Stimulated activated CD4-positive, alpha-beta T cell treated with anti-CD3 and anti-CD28 coated beads, Interleukin-12 subunit alpha, Interleukin-12 subunit beta, amount 100 ng/mL, for 4 hours (primary cell): ENCODE data around the gene FBXO22.
"Not testable (repeated sequence)": the region's sequence is repeated elsewhere in the genome, so short reads cannot be mapped to it uniquely, and the experiment has no call there.

ENCODE experiments used
- DNase-seq: peaks from one replicate; pipeline ENCODE4 v3.0.0-alpha.2; 2020

Gene FBXO22

DNA sequence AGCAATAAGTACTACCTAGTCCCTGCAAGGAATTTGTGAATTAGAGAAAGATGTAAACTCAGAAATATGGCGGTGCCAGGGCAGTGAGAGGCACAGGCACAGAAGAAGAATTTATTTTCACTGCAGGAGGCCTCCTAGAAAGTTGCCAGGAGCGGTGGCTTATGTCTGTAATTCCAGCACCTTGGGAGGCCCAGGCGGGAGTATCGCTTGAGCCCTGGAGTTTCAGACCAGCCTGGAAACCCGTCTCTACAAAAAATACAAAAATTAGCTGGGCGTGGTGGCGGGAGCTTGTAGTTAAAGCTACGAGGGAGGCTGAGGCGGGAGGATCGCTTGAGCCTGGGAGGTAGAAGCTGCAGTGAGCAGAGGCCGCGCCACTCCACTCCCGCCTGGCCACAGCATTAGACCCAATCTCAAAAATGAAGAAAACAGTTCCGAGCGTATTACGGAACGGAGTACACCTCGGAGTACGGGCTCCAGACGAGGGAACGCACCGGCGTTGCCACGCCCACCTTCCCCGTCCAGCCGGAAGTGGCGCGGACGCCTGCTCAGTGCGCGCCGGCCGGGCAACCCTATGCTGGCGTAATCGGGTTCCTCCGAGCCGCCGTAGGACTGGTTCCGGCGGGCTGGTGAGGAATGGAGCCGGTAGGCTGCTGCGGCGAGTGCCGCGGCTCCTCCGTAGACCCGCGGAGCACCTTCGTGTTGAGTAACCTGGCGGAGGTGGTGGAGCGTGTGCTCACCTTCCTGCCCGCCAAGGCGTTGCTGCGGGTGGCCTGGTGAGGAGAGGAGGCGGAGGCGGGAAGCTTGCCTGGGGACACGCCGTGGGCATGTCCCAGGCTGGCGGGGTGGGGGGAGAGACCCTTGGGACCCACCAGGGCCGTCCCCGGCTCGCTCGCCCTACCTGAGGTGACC is at the start of gene FBXO22:
Gene FBXO22, plus strand, starts transcription at position 548 of the 909 bp plus-strand sequence. Its CDS starts 86 bp downstream, at position 634.
- peak; percentile 89 for DNase-seq

DNA sequence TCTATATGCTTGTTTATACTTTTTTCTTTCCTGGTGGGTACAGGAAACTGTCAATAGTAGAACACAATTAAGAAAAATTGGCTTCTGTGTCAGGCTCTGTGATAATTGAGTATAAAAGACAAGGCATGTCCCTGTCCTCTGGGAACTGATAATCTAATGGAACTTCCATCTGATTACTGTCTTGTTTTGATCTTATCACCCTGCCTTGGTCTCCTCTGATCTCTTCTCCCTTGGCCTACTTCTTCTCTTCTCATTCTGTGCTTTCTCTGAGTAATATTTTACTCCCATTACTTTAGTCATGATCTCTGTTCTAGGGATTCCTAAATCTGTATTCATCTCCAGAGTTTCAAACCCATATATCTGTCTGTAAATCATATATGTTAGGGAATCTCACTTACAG is 45.8 kb upstream of the FBXO22 start:
- DNase-seq, result no peak

DNA sequence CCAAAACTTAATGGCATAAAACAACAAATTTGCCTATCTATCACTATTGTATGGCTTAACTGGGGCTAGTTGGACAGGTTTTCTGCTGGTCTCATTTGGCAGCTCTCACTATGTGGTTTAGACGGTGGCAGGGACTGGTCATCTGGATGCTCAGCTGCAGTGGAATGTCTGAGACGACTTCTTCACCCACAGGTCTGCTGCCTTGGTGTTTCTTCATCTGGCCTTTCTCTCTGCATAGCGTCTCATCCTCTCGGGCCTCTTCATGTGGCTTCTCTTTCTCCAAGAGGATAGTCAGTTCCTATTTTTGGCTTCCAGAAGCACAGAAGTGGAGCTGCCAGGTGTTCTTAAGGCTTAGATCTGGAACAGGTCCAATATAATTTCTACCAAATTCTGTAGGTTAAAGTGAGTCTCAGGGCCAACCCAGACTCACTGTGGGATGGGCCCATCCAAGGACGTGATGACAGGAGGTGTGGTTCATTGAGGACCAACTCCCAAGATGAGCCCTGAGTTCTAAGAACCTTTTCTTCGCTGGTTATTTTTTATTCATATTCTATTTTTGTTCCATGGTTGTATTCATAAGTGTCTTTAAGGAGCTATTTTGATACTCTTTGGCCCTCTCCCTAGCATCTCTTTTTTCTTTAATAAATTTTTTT is 41.8 kb upstream of the FBXO22 start:
- DNase-seq, result no peak

DNA sequence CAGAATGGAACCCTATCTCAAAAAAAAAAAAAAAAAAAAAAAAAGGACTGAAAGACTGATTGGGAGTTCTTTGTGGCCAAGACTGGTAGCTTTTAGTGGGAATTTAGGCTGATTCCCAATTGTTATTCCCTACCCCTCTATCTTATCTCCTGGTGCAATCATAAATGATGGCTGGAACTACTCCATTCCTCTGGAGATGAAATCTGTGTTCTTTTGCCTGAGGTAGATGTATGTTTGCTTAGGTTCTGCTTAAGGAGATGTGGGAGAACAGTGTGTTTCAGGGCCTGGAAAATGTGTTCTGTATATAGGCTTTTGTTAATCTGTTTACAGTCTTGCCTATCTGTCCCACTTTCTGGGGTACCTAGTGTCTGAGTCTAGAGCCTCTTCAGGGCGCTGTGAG is 40.9 kb upstream of the FBXO22 start:
- DNase-seq, result no peak

DNA sequence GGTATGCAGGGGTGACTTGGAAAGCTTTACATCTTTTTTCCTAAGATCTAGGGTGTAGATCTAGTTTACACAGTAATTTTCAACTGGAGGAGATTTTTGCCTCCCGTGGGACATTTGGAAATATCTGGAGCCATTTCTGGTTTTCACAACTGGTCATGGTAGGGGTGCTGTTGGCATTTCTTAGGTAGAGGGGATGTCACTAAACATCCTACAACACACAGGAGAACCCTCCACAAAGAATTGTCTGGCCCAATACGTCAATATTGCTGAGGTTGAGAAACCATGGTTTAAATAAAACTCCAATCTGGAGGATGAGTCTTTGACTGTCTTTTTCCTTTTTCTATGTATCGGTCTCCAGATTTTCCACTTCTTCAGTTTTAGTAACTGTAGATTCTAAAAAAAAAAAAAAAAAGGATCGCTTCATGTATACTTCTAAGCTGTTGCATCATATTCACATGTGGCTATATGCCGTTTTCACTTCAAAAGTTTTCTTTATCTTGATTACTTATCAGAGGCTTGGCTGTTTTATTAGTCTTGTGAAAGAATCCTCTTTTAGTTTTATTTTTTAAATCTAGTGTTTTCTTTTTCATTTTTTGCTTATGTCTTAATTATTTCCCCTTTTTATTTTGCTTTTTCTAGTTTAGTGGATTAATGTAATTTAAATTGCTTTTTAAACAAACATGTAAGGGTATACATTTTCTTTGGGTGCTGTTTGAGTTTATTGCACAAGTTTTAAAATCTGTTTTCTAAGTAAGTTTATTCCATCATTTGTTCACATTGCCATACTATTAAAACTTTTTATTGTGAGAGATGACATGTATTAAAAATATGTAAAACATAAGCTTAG is 39.2 kb upstream of the FBXO22 start:
- DNase-seq, result no peak

DNA sequence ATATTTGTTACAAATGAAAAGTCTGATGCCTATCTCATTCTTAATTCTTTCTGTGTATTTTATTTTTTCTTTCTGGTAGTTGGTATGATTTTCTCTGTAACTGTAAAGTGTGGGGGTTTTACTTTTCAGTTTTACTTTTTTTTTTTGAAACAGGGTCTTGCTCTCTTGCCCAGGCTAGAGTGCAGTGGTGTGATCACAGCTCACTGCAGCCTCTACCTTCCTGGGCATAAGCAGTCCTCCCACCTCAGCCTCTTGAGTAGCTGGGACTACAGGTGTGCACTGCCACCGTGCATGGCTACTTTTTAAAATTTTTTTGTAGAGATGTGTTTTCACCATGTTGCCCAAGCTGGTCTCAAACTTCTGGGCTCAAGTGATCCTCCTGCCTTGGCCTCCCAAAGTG is 37.6 kb upstream of the FBXO22 start:
- not testable (repeated sequence) for DNase-seq

DNA sequence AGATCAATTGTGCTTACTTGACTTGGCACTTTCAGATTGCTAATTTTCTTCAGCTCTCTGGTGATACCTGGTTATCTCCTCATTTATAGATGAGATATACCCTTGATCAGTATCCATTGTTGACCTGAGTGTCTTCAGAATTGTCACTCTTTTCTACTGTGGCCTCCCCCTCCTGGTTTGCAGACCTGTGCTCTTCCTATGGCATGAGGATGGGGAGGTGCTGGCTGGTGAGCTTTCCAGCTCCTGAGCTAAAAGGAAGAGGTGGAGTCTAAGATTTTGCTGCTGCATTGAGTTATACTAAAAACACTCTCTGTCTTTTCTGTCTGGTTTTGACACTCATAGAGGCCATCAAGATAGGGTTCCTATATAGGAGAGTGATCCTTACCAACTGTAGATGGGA is 36.8 kb upstream of the FBXO22 start:
- no peak for DNase-seq

DNA sequence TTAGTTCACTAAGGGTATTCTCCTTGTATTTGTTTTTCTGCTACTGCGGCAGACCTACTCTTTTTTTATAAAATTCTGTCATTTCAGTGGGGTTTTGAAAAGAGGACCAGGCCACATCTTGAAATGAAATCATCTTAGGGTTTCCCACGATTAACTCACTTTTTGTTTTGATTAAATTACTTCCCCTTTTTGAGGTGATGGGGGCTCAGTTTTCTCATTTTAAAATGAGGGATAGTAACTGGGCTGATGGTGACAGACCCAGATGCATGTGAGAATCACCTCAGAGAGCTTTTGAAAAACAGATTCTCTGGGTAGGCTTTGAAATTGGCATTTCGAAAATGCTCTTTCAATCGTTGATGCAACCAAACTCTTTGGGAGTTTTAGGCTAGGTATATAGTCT is 36.2 kb upstream of the FBXO22 start:
- no peak for DNase-seq

DNA sequence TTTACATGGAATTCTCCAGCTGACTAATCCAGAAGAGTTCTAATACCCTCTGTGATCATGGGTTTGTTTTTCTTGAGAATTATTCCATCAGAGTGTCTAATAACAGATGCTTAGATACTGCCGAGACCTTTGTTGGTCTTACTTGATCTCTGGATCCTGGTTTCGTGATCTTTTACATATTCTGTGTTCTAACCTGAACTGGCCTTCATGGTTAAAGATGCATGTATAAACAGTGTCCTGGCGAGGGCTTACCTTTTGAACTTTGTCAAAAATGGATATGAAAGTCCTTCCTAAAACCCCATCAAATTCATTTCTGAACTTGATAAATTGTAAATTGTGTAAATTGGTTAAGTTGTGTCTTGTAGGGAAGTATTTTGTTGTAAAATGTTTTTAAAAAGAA is 35.7 kb upstream of the FBXO22 start:
- DNase-seq, result no peak

DNA sequence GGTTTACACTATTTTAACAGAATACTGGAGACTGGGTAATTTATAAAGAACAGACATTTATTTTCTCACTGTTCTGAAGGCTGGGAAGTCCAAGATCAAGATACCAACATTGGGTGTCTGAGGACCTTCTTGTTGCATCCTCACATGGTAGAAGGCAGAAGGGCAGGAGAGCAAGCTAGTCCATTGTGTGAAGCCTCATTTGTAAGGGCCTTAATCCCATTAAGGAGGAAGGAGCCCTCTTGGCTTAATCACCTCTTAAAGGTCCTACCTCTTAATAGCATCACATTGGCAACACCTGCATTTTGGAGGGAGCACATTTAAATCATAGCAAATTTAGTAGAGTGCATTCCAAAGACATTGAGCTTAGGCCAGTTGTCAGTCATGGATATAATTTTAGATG is 34.2 kb upstream of the FBXO22 start:
- DNase-seq, result no peak

DNA sequence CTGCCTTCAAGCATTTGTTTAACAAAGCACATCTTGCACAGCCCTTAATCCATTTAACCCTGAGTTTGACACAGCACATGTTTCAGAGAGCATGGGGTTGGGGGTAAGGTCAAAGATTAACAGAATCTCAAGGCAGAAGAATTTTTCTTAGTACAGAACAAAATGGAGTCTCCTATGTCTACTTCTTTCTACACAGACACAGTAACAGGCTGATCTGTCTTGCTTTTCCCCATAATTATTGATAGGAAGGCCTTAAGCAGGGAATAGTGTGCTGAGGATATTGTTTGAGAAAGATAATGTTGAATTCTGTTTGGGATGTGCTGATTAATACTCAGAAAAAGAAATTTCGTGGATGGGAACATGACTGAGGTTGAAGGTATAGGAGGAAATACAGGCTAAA is 32.1 kb upstream of the FBXO22 start:
- DNase-seq, result not testable (repeated sequence)

DNA sequence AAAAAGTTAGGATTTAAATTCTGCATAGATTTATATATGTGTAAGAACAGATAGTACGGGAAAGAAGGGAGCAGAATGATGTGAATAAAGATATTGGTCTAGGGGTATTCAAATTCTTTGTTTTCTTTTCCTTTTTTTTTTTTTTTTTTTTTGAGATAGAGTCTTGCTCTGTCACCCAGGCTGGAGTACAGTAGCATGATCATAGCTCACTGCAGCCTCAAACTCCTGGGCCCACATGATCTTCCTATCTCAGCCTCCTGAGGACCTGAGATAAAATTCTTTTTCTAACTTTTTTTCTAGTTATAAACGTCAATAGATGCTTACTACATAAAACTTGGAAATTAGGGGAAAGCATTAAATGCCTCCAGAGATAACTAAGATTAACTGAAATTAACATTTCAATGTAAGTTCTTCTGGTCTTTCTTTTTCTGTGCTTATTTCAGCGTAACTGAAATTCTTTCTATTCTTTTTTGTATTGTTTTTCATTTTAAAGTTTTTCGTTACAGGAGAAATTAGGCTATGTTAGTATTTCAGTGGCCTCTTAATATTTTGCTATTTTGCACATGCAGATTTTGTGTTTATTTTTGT is 31.2 kb upstream of the FBXO22 start:
- no peak for DNase-seq

DNA sequence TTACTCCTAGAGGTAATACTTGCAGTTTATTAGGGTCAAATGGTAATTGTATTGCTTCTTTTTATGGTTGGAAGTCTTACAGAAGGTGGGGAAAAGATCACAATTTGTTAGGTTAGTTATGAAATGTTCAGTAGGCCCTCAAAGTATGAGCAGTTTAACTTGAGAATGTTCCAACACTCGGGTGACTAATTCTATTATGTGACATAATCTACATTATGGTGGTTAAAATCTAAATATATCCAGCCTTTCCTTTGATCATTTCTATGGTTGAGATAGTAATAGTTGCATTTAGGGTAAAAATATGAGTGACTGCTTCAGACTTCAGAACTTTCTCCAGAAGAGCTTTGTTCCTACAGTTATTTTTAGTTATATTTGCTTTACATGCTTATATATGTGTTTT is 19.6 kb upstream of the FBXO22 start:
- DNase-seq, result no peak

DNA sequence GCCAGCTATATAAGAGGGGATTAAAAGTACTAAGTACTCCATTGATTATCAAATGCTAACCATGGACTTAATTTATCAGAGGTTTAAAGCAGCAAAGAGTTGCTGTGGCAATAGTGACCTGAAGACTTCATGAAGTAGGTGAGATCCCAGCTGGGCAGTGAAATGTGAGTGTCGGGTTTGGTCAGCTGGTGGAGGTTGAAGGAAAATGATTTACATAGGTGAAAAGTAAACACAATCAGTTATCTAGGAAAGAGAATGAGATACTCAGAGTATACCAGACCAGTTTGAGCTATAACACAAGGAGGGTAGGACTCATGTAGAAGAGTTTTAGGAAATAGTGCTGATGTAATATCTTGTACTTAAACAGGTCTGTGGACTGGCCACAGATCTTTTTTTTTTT is 16.5 kb upstream of the FBXO22 start:
- DNase-seq, result no peak

DNA sequence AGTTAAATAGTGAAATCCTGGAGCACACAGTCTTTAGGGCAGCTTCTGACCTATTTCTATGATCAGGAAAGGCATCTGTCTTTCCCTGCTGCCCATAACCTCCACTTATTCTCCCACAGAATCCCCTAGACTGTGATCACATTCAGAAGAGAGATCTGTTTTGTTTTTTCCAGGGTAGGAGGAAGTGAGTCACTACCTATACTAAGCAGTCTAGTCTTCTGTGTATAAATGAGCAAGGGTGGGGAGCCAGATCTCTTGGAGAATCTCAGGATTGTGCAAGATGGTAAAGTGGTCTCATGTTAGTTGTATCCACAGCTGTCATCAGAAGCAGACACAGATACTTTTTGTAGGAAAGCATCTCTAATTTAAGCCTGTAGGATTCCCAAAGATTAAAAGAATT is 11.8 kb upstream of the FBXO22 start:
- DNase-seq, result no peak

DNA sequence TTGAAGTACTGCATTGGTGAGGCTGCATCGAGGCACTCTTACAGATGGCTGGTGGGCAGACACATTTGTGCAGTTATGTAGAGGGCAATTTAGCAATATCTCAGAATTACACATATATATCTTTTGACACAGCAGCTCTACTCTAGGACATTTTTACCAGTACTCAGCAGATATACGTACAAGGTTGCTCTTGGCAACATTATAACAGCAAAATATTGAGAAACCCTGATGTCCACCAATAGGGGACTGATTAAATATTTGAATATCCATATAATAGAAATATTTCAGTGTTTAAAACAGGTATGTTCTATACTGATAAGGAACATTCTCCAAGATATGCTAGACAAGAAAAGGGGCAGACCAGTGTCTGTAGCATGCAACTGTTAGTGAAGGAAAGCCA is 7.9 kb upstream of the FBXO22 start:
- DNase-seq, result no peak

DNA sequence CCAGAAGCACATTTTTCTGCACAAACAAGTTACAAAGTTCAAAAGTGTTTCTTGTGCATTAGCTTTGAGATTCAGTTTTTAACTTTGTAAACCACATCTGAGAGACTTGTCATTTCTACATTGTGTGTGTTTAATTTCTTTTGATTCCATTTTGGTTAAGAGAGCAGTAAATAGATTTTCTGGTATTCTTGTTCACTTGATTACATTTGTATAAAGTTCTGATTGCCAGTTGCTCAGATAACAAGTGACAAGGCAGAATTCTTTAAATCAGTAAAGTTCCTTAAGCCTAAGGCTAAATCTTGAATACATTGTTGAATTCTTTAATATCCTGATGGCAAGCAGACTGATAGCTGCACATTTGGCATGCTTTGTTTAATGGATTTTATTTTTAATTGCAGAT is 3.1 kb upstream of the FBXO22 start:
- DNase-seq, result no peak

DNA sequence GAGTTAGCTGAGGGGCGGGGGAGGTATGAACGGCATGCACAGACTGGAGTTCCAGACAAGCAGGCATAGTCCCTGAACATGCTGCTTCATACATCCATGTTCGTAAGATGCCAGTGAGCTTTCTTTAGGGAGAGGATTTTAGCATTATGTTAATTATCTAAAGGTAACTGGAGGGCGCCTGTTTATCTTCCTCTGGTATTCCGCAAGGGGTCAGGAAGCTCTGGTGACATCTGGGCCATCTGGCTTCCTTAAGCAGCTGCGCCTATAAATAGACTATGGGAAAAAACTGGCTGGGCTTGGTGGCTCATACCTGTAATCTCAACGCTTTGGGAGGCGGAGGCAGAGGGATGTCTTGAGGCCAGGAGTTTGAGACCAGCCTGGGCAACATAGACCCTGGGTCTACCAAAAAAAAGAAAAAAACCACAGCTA is 1.5 kb upstream of the FBXO22 start:
- DNase-seq, result no peak

DNA sequence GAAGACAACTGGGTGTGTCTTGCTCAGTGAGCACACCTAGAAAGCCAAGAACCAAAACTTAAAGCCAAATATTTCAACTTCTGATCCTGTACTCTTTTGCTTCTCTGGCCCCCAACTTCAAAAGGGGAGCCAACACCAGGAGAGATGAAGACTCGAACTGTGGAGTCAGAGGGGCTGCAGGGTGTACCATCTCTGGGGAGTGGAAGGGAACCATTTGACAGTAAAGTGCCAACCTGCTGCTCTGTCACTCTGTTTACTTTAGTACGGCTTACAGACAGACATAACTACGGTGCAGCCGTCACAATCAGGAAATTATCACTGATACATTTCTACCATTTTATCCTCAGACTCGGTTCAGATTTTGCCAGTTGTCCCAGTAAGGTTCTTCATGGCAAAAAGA is 1.6 kb downstream of the FBXO22 start:
- no peak for DNase-seq

DNA sequence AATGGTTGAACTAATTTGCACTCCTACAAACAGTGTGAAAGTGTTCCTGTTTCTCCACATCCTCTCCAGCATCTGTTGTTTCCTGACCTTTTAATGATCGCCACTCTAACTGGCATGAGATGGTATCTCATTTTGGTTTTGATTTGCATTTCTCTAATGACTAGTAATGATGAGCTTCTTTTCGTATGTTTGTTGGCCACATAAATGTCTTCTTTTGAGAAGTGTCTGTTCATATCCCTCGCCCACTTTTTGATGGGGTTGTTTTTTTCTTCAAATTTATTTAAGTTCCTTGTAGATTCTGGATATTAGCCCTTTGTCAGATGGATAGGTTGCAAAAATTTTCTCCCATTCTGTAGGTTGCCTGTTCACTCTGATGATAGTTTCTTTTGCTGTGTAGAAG is 6.7 kb downstream of the FBXO22 start:
- not testable (repeated sequence) for DNase-seq

DNA sequence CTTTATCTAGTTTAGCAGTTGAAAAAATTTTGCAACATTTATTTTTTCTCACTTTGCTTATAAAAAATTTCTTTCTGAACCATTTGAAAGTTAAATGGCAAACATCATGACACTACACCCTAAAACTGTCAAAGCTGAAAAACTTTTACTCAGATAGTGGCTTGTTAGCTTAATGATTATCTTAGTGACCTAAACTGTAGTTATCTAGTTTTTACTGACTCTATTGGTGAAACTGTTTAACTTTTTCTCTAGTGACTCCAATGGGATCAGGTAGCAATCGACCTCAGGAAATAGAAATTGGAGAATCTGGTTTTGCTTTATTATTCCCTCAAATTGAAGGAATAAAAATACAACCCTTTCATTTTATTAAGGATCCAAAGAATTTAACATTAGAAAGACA is 13.3 kb downstream of the FBXO22 start:
- no peak for DNase-seq

DNA sequence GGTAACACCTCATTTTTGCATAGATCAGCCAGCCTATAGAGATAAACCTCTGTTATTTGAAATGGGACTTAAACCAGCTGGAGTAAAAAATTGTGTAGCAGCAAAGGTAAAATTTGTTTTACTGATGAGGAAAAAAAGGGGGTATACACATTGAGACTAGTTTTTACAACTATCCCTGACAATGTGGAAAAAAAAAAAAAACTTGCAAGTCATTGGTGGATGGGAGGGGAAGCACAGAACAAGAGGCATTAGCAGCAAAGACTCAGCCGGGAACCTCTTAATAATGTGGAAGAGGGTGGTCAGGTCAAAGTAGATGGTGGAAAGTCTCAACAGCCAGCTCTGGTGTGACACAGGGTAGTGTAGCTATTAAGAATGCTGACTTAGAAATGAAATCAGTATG is 14.5 kb downstream of the FBXO22 start:
- DNase-seq, result no peak

DNA sequence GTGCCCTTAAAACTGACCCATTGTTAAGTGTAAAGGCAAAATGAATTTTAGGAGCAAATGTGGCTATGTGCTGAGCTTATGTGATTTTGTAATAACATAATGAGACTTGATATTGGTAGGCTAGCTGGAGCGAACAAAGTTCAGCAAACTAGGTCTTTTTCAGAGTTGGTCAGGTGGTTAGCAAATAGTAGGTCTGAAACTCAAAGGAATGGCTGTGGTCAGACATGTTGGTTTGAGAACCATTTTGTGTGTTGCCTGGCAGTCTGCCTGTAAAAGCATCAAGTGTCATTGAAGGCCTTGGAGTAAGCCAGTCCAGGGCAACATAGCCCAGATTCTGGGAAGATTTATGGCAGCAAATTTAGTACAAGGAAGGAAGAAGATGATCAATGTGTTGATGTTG is 16.4 kb downstream of the FBXO22 start:
- DNase-seq, result no peak
